Activated T-cell treated with anti-CD3 and anti-CD28 coated beads for 24 hours (primary cell): ENCODE data around the gene NCAPH2.
A peak's percentile ranks its signal among the peaks of the same experiment; 100 is the strongest.
"Not testable (repeated sequence)": the region's sequence is repeated elsewhere in the genome, so short reads cannot be mapped to it uniquely, and the experiment has no call there.

Source experiments
- DNase-seq: peaks from one replicate; pipeline ENCODE4 v3.0.0-alpha.2; 2020; ENCODE audit warnings: low read depth

Gene NCAPH2

DNA sequence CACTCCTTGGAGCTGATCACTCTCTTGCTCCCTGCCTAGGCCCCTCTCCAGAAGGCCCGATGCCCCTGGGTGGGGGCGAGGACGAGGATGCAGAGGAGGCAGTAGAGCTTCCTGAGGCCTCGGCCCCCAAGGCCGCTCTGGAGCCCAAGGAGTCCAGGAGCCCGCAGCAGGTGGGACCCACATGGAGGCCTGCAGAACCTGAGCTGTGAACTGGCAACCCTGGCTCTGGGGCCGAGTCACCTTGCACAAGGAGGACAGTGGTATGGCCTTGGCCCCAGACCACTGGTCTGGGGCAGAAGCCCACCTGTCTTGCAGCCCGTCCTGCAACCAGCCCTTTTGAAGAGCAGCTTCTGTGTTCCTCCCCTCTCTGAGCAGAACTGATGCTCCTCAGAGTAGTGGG, 11.1 kb downstream of the NCAPH2 start:
- DNase-seq: no peak

DNA sequence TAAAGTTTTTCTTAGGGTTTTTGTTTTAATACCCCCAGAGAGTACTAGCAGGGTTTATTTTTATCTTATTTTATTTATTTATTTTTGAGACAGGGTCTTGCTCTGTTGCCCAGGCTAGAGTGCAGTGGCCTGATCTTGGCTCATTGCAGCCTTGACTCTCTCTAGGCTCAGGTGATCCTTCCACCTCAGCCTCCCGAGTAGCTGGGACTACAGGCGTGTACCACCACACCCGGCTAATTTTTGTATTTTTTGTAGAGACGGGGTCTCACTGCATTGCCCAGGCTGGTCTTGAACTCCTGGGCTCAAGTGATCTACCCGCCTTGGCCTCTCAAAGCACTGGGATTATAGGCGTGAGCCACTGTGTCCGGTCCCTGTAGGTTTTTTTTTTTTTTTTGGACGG, 12.2 kb downstream of the NCAPH2 start:
- DNase-seq: not testable (repeated sequence)

DNA sequence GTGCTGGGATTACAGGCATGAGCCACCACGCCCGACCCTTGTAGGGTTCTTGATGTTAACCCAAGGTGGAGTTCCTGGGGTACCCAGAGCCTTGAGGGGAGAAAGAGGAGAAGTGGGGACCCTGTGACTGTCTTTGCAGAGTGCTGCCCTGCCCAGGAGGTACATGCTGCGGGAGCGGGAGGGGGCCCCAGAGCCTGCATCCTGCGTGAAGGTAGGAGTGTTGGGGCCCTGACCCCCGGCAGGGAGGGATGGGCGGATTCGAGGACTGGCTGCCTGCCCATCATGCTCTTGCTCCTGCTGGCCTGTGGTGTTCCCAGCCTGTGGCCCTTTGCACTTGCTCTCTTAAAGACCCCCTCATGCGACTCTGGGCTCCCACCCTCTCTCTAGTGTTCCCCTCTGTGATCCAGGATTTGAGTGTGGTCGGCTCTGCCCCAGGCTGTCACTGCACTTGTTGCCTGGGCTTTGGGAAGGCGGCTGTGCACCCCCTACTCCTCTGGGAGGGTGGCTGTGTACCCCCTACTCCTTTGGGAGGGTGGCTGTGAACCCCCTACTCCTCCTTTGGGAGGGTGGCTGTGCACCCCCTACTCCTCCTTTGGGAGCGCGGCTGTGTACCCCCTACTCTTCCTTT, 12.9 kb downstream of the NCAPH2 start:
- DNase-seq: no peak

DNA sequence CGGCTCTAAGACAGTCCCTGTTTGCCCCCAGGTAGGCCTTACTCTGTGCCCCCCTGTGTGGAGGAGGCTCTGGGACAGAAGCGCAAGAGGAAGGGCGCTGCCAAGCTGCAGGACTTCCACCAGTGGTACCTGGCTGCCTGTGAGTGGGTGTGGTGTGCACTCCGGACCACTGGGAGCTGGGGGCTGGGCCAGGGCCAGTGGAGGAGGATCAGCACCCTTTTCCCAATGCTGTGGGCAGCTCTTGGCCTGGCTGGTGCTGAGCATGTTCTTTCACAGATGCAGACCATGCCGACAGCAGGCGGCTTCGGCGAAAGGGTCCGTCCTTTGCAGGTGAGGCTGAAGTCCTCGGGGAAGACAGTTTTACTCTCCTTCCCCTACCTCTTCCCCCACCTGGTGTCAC, 13.7 kb downstream of the NCAPH2 start:
- no peak for DNase-seq

DNA sequence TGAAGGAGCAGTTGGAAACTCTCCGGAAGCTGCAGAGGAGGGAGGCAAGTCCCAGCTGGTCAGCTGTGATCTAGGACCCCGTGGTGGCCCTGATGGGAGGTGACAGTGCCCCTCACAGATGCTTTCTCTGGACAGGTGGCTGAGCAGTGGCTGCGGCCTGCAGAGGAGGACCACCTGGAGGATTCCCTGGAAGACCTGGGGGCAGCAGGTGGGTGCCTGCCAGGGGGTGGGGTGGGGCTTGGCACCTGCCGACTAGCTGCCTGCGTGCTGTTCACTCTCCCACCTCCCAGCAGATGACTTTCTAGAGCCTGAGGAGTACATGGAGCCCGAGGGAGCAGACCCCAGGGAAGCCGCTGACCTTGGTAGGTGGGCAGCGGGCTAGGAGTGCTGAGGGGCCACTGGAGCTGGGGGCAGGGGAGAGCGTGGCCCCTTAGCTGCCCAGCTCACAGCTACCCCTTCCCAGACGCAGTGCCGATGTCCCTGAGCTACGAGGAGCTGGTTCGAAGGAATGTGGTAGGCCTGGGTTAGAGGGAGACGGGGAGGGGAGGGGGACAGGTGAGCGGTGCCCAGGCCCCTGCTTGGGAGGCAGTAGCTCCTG, 14.3 kb downstream of the NCAPH2 start:
- no peak for DNase-seq

DNA sequence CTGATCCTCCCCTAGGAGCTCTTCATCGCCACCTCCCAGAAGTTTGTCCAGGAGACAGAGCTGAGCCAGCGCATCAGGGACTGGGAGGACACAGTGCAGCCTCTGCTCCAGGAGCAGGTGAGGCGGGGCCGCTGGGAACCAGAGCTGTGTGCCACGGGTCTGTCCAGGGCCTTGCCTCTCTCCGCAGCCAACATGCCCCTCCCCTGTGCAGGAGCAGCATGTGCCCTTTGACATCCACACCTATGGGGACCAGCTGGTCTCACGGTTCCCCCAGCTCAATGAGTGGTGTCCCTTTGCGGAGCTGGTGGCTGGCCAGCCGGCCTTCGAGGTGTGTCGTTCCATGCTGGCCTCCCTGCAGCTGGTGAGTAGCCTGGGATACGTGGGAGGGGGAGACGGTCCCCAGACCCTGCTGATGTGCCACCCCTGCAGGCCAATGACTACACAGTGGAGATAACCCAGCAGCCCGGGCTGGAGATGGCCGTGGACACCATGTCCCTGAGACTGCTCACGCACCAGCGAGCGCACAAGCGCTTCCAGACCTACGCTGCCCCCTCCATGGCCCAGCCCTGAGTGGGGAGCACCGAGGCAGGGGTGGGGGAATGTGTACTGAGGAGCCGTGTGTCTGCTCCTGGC, 14.9 kb downstream of the NCAPH2 start:
- DNase-seq: no peak

DNA sequence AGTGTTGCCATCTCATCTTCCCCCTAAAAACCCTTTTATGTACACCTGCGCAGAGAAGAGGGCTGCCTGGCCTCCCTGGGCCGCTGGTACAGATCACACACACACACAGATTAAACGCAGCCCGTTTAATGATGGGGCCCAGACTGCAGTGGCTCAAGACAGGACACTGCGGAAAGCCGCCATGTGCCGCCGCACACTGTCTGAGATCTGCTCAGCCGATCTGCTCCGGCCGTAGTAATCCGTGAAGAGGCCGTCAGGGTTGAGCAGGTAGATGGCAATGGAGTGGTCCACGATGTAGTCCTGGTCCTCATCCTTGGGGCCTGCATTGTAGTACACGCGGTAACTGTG, 15.4 kb downstream of the NCAPH2 start:
- no peak for DNase-seq

DNA sequence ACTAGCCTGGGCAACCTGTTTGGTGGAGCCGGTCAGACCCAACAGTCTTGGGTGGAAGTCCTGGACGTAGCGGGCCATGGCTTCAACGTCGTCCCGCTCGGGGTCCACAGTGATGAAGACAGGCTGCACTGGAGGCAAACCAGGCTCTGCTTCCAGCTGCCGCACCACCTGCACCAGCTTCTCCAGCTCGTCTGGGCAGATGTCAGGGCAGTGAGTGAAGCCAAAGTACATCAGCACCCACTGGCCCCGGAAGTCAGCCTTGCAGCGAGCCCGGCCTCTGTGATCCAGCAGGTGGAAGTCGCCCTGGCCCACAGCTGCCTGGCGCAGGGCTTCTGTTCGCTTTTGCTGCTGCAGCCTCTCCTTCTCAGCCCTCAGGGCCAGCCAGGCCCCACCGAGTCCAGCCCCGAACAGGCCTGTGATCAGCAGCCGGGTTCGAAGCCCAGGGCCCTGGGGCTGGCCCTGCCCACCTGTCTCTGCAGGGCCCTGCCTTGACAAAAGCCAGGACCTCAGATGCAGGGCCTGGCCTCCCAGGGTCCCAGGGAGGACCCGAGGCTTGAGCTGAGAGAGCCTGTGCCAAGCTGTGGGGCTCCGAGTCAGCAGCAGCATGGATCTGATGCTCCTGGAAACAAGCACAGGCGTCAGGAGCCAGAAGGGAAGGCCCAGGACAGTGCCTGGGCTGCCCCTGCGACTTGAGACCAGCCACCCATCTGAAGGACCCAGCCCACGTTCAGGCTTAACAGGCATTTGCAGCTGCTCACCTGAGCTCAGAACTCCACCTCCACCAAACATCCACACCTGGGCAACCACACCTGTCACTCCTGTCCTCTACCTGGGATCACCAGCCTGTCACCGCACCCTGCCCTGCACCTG, 16.0 kb downstream of the NCAPH2 start:
- DNase-seq: no peak

DNA sequence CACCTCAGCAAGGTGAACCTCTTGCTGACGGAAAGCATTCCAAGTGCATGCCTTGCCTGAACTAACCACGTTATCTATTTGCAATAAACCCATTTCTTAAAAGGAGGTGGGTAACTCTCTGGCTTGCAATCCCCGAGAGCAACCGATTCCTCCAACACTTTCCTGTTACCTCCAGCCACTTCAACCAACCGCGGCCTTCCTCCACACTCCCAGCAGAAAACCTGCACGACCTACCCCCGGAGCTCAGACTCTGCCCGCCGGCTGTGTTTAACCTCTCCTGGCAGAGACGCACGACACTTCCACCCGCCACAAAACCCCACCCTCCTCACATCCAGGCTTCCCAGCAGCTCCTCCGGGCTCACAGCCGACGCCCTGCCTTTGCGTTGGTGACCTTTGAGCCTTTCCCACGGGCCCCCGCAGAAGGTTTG, 16.7 kb downstream of the NCAPH2 start:
- DNase-seq: no peak

DNA sequence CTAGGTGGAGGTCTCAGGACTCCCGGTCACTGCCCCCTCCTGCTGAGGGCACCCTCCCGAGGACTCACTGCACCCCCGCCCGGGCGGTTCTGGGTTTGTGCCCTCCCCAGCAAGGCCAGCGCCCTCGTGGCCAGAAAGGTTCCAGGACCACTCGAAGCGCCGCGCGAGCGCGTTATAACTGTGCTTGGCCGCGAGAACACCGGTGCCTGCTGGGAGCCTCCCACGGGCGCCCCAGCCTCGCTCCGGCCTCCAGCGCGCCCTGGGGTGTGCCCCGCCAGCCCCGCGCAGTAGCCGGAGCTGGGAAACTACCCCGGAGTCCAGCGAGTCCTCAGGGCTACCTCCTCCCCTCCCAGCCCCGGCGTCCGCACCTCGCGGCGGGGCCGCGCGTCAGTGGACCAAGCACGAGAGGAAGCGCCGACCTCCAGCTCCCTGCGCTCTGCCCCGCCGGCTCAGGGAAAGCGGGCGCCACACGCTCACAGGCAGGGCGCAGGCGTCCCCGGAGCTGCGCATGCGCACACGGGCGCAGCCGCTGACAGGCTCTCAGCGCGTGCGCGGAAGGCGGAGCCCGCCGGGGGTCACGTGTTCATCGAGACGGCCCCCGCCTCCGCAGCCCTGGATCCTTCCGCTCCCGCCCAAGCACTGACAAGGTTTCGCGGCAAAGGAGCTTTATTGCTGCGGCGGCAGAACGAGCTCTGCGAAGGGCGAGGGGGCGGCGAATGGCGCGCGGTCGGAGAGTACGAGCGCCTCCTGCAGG, 17.3 kb downstream of the NCAPH2 start, which contains the start of gene SCO2:
SCO2 (minus strand) TSS at position 495 of the 754 bp plus-strand sequence. CDS start 1,187 bp downstream, outside the sequence.
- peak; percentile 97 for DNase-seq

DNA sequence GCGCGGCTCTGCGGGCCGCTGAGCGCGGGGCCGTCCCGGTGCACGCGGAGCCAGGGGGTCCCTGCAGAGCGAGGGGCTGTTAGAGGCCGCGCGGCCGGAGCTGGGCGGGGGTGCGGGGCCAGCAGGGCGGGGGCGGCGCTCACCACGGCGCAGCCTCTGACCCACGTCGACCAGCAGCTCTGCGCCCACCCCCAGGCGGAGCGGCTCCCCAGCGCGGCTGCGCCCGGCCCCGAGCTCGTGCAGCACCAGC, 17.8 kb downstream of the NCAPH2 start:
- no peak for DNase-seq

DNA sequence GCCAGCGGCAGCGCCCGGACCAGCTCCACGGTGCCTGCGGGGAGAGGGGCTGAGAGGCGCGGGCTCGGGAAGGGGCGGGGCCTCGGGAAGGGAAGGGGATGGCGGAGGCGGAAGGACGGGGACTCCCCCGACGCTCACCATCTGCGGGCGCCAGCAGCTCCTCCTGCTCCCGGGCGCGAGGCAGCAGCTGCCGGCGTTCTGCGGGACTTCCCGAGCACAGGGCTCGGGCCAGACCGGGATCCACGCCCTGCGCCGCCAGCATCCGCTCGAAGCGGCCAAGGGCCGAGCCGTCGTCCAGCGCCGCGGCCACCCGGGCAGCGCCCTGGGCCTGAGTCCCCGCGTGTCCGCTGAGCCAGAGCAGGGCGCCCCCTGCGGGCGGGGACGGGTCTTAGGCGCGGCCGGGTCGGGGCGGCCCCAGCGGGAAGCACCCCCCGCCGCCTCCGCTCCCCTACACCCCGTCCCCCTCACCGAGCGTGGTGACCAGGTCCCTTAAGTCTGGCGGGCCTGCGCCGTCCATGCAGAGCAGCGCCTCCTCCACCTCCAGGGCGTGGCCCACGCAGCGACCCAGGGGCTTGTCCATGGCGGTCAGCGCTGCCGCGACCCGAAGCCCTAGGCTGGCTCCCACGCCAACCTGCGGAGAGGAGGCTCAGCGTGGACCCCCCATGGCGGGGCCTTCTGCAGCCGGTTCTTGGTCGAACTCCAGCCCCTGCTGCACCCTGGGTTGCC, 18.2 kb downstream of the NCAPH2 start:
- peak; percentile 80 for DNase-seq

DNA sequence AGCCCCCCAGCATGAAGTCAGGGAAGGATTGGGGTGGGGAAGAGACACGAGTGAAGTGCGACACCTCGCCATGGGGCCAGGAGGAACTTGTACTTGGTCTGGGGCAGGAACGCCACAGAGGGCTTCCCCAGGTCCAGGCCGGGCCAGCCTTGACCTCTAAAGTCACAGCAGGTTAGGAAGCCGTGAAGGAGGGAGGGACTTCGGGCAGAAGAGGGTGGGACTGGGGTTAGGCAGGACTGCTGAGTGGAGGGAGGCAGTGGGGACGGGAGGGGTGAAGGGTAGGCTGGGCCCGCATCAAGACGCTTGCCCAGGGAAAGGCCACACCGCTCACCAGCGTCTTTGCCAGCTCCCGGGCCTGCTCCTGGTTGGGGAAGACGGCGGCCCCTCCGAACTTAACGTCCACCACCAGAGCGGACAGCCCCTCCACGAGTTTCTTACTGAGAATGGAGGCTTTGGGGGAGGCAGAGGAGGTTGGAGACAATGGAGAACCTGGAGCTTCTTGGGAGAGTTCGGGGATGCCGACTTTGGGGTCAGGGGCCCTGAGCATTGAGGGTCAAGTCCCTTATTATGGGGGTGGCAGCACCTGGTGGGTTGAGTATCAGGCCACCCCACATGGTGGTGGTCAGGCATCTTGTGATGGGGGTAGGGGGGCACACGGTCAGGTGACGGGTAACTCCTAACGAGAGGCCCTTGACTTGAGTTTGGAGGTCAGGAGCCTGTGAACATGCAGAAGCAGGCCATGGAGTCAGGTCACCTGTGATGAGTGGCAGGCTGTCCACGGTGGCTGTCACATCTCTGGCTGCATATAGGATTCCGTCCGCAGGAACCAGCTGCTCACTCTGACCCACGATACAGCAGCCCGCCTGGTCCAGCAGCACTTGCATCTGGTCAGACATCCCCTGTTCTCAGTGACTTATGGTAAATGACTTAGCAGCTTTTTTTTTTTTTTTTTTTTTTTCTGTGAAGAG, 19.1 kb downstream of the NCAPH2 start:
- no peak for DNase-seq

DNA sequence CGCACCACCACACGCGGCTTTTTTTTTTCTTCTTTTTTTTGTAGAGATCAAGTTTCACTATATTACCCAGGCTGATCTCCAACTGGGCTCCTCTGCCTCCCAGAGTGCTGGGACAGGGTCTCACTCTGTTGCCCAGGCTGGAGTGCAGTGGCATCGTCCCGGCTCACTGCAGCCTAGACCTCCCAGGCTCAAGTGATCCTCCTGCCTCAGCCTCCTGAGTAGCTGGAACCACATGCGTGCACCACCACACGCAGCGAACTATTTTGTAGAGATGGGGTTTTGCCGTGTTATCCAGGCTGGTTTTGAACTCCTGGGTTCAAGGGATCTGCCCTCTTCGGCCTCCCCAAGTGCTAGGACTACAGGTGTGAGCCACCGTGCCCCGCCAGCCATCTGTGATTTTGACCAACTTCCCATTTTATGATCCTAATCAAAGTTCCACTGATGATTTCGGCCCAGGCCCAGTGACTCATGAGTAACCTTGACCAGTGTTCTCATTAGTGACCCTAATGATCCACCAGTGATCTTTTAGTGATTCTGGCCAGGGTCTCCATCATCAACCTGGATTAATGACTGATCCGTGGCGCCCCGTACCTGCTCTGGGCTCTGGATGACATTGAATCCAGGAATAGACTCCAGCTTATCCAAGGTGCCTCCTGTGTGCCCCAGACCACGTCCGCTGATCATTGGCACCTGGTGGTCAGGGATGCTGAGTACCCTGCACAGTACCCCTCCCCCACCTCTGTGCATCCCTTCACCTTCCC, 20.1 kb downstream of the NCAPH2 start:
- DNase-seq: no peak

DNA sequence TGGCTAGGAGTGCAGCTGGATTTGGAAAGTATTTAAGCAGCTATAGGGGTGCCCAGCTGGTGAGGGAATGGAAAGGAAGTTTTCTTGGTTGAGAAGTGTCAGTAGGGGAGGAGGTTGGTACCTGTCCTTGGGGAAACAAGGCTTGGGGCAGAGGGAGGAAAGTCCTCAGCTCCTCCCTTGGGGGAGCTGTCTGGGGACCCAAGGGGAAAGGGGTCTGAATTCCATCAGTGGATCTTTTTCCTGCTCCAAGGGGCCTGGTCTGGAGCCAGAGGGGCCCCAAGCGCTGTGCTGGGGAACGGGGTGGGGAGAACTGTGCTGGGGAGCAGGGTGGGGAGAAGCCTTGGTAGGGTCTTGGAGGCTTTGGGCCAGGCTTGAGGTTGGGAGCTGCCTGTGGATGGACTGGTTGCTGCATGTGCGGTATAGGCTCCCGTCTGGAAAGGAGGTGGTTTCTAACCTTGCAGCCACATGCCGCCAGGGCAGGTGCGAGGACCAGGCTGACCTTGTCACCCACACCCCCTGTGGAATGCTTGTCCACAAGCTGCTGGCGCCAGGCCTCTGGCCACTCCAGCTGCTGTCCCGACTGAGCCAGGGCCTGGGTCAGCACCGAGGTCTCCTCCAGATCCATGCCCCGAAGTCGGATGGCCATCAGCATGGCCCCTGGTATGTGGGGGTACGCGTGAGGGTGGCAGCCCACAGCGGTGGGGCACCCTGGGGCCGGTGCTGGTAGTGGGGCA, 20.8 kb downstream of the NCAPH2 start:
- DNase-seq: no peak

DNA sequence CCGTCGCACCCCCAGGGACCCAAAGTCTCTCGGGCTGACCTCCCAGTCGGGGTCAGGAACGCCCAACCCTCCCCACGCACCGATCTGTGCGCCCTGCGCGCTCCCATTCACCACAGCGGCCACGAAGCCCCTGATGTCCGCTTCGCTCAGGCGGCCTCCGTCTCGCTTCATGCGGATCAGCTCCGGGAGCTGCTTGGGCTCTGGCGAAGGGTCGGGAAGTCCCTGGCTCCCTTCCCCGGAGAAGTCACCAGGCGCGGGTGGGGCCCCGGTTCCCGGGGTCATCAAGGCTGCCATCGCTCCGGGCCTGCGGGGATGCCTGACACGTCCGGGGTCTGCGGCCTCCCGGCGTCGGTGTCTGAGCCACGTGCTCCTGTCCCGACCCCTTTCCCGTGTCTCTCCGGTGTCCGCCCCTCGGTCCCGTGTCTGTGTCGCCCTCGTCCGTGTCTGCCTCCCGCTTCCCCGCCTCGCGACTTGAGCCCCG, 21.4 kb downstream of the NCAPH2 start:
- no peak for DNase-seq

DNA sequence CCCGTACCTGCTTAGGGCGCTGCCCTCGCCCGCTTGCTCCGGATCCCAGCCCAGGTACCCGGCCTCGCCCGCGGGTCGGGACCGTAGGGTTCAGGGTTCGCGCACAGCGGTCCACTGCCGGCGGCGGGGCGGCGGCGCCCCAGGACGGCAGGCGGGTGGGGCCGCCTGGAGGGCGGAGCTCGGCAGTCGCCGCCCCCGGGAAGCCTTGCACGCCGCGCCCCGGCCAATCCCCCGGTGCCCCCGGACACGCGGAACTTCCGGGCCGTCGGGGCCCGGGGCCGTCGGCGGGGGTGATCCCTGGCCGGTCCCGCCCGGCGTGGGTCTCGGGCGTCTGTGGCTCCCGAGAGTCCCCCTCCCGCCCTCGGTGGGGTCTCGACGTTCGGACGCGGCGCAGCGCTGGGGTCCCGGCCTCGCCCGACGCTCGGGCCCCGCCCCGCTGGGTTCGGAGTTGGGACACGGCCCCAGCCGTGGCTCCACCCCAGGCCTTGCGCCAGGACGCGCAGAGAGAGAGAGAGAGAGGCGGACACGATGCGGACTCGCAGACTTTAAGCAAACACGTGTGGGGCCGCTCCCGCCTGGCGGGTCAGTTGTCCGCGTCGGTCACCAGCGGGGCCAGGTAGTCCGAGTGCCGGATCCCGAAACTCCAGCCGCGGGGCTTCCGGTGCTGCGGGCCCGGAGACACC, 22.0 kb downstream of the NCAPH2 start, which contains the start of gene TYMP:
TYMP (minus strand) TSS at position 116 of the 683 bp plus-strand sequence. CDS start 303 bp downstream, outside the sequence.
- DNase-seq: peak; percentile 61

DNA sequence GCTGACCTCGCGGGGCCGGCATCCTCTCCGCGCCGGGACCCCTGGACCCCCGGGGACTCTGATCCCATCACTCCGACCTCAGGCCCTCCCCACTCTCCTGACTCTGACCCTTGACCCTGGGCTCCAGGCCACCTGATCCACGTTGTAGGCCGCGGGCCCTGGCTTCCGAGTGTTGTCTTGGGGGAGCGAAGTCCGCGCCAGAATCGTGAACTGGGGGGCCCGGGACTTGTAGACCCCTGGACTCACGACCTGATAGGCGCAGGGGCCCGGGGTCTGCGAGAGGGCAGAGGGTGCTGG, 22.5 kb downstream of the NCAPH2 start:
- DNase-seq: no peak
